MM.1S (cell line): ENCODE data around the gene LVRN.

Experiments
- CTCF ChIP-seq: fragments of 300-600 bp; sonication (generic); IDR thresholded peaks from 2 replicates; pipeline ENCODE4 v1.5.1; 2016; ENCODE audit warnings: antibody characterized with exemption, low read length, mixed read lengths
- EZH2 ChIP-seq: fragments of 300-600 bp; sonication (generic); optimal IDR thresholded peaks from 2 replicates; pipeline ENCODE3; 2017; ENCODE audit warnings: low read depth, mild to moderate bottlenecking, antibody characterized with exemption, low read length, mixed read lengths
- EZH2phosphoT487 ChIP-seq: fragments of 300-600 bp; sonication (generic); IDR thresholded peaks from 2 replicates; pipeline ENCODE4 v1.6.1; 2018; ENCODE audit warnings: antibody characterized with exemption, low read length

GRCh38 chr5:115977988-115978387 is 15.7 kb downstream of the LVRN start:
- TF ChIP-seq CTCF (no peak), EZH2 (no peak), EZH2phosphoT487 (no peak)
